GM19467 (cell line): ENCODE results near the gene EEF2K.

Experiments used
- ATAC-seq: cut with Tn5 transposase; IDR thresholded peaks from one replicate; pipeline ENCODE4 v1.9.1; 2021; ENCODE audit warnings: mild to moderate bottlenecking, moderate library complexity; ENCODE audit not compliant: unreplicated experiment

EEF2K gene

GRCh38 chr16:22328081-22328725, 122.1 kb downstream of the EEF2K start:
- no peak for ATAC-seq

GRCh38 chr16:22329199-22329695, 123.2 kb downstream of the EEF2K start:
- ATAC-seq = no peak

GRCh38 chr16:22330326-22330725, 124.2 kb downstream of the EEF2K start:
- no peak for ATAC-seq

- no peak for ATAC-seq
These were observed 127.4 kb downstream of the EEF2K start for GRCh38 chr16:22333457-22333994.

- no peak for ATAC-seq
These were observed 129.7 kb downstream of the EEF2K start for GRCh38 chr16:22335668-22336246.

- ATAC-seq = no peak
These were observed 130.5 kb downstream of the EEF2K start for GRCh38 chr16:22336581-22336980.

GRCh38 chr16:22337045-22337444, 131.0 kb downstream of the EEF2K start:
- ATAC-seq = no peak

GRCh38 chr16:22337849-22338635, 132.0 kb downstream of the EEF2K start:
- ATAC-seq = no peak
